HG03571 (cell line): ENCODE measurements around the gene SERPINI2.

Source experiments
- ATAC-seq: cut with Tn5 transposase; IDR thresholded peaks from one replicate; pipeline ENCODE4 v1.9.1; 2021; ENCODE audit not compliant: unreplicated experiment

Gene SERPINI2

GRCh38 chr3:167473863-167474262 is at the start of gene SERPINI2:
SERPINI2 (minus strand) TSS chr3:167474042; CDS start chr3:167471834, 2,208 bp downstream.
- no peak for ATAC-seq

GRCh38 chr3:167521006-167521355 is 47.1 kb upstream of the SERPINI2 start:
- no peak for ATAC-seq

- no peak for ATAC-seq
These were observed 46.6 kb upstream of the SERPINI2 start for GRCh38 chr3:167520266-167521005.

- no peak for ATAC-seq
These were observed 34.1 kb upstream of the SERPINI2 start for GRCh38 chr3:167507954-167508353.

GRCh38 chr3:167502401-167502800 is 28.6 kb upstream of the SERPINI2 start:
- no peak for ATAC-seq

GRCh38 chr3:167501941-167502340 is 28.1 kb upstream of the SERPINI2 start:
- ATAC-seq = no peak

- no peak for ATAC-seq
These were observed 24.1 kb upstream of the SERPINI2 start for GRCh38 chr3:167497903-167498302.

GRCh38 chr3:167493244-167493643 is 19.4 kb upstream of the SERPINI2 start:
- ATAC-seq = no peak

GRCh38 chr3:167491621-167492020 is 17.8 kb upstream of the SERPINI2 start:
- ATAC-seq = no peak

GRCh38 chr3:167489571-167489970 is 15.7 kb upstream of the SERPINI2 start:
- no peak for ATAC-seq

- ATAC-seq = no peak
These were observed 13.7 kb upstream of the SERPINI2 start for GRCh38 chr3:167487556-167487955.

GRCh38 chr3:167484551-167484950 is 10.7 kb upstream of the SERPINI2 start:
- no peak for ATAC-seq

- ATAC-seq = no peak
These were observed 10.1 kb upstream of the SERPINI2 start for GRCh38 chr3:167483708-167484475.

- no peak for ATAC-seq
These were observed 7.3 kb upstream of the SERPINI2 start for GRCh38 chr3:167481164-167481563.

- no peak for ATAC-seq
These were observed 6.9 kb upstream of the SERPINI2 start for GRCh38 chr3:167480748-167481147.

GRCh38 chr3:167469381-167469780 is 4.5 kb downstream of the SERPINI2 start:
- ATAC-seq = no peak

- no peak for ATAC-seq
These were observed 5.8 kb downstream of the SERPINI2 start for GRCh38 chr3:167467848-167468611.

- ATAC-seq = no peak
These were observed 6.9 kb downstream of the SERPINI2 start for GRCh38 chr3:167466966-167467365.

- no peak for ATAC-seq
These were observed 17.6 kb downstream of the SERPINI2 start for GRCh38 chr3:167456157-167456799.

- ATAC-seq = no peak
These were observed 20.0 kb downstream of the SERPINI2 start for GRCh38 chr3:167453815-167454214.

GRCh38 chr3:167451282-167451681 is 22.6 kb downstream of the SERPINI2 start:
- ATAC-seq = no peak
